NCI-H2081 (cell line): ENCODE measurements around the gene KHDC3L.

Experiments
- DNase-seq, 2 experiments: peaks; one replicate each; lab custom pipeline; 2025; lab: John Stamatoyannopoulos, UW

Gene KHDC3L, protein sequence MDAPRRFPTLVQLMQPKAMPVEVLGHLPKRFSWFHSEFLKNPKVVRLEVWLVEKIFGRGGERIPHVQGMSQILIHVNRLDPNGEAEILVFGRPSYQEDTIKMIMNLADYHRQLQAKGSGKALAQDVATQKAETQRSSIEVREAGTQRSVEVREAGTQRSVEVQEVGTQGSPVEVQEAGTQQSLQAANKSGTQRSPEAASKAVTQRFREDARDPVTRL

DNA sequence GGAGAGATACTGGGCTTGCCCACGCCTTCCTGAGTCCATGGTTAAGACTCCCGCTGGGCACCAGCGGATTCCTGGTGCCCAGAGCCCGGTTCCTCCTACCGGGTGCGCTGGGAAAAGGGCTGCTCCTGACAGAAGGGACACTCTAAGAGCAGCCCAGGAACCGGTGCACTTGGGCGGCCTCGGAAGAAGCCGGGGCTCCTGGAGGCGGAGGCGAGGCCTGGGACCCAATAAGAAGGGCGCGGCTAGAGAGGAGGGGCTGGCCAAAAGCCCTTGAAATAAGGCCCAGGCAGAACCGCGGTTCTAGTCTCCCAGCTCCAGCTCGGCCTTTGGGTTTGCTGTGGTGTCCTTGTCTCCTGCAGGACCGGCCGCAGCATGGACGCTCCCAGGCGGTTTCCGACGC lies at the start of gene KHDC3L:
Gene KHDC3L, plus strand, starts transcription at position 301 of the 400 bp plus-strand sequence. Its CDS starts 72 bp downstream, at position 373.
- no peak for DNase-seq

DNA sequence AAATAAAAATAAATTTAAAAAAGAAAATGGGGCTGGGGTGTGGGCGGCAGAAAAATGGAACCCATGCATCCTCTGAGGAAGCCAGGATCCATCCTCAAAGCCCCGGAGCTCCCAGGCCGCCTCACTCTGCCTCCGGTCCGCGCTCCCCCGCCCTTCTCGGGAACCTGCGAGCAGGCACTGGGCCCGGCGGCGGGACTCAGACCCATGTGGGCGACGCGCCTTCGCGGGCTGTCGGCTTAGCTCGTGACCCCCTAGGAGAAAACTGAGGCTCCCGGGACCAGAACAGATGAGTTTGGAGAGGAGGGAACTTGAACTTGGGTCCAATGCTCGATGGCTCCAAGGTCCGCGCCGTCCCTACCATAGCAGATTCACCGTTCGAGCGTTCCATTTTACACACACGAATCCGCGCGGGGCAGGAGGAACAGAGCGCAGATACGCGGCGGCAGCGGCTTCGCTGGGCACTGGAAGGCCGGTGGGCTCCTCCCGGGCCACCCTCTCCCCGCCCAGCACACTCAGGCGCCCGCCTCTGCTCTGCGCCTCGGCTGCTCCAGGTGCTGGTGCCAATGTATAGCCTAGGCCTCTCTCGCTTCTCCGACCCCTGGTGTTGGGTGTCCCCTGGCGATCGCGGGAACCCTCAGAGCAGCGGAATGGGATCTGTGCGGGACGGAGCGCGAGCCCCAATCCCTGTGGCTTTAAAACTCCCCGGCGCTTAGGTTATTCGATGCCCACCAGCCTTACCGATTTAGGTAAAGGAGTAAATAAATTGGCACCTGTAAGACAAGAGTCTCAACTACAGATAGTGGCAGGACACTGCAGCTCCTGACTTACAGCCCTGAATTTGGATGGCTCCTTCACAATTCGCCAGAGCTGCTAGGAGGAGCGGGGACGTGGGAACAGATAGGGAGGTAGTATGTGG lies 47.6 kb upstream of the KHDC3L start:
- no peak for DNase-seq

DNA sequence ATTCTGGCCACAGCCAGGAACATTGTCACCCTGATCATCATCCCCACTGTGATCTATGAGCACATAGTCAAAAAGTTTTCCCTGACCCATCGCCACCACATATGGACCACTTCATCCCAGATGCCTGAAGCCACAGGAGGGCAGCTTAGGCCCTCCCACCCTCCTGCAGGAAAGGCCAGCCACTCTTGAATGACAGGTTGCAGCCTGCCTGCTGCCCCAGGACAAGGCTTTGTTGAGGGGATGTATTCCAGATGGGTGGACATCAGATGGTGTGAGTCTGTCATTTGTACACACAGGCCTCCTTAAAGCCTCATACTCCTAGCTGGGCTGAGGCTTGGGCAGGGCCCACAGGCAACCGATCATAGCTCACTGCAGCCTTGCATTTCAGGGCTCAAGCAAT lies 39.1 kb upstream of the KHDC3L start:
- no peak for DNase-seq

DNA sequence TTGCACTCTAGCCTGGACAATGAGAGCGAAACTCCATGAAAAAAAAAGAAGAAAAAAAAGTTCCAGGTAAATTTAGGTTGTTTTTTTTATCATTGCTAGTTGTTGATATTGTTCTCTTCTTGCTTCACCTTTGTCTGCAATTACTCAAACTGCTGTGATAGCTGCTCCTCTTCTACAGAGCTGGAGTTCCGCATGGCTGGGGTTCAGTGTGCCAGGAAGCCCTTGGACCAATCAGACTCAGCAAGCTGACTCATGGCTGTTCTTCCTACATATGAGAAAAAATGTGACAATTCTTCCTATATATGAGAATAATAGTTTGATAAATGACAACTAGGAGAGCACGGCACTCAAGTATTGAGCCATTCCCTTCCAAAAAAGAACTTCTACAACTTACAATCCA lies 36.8 kb upstream of the KHDC3L start:
- no peak for DNase-seq

DNA sequence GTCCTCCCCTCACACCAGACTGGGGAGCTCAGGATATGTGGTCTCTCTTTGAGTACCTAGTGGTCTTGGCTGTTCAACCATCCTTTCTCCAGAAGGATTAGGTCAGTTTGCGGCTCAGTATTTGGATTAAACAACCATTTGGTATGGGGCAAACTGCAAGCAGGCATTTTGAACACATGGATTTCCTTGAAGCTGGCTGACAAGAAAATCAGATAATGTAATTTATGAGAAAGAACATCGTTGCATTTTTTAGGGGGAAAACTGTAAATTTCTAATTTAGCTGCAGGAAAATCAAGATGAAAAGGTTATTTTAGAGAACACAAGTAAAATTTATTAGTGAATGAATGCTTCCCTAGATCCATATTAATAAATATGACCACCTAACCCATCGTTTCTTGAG lies 33.7 kb upstream of the KHDC3L start:
- no peak for DNase-seq

DNA sequence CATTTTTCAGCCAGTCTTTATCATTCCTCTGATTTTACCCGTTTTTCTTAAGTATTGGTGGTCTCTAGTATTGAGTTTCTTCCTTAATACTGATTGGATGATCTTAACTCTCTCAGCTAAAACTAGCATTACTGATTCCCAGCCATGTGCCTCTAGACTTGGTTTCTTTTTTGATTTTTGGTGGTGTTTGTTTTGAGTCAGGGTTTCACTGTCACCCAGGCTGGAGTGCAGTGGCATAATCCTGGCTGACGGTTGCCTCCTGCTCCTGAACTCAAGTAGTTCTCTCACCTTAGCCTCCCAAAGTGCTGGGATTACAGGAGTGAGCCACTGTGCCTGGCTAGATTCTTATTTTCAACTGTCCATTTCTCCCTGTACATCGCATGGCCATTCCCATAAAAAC lies 33.3 kb upstream of the KHDC3L start:
- no peak for DNase-seq

DNA sequence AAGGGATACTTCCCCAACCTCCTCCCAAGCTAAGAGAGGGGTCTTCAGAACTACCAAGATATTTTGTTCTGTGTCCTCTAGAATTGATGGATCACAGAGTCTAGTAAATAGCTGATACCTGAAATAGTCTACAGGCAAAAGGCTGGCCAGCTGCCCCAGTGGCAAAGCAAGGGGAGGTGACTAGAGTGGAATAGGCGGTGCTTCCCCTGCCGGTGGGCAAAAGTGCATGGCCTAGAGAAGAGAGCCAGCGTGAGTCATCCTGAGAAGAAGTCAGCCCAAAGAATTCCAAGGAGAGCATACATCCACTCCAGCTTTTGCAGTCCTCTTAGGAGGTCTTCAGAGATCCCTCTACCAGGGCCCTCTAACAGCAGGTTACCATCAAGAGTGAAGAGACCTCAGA lies 23.1 kb upstream of the KHDC3L start:
- no peak for DNase-seq

DNA sequence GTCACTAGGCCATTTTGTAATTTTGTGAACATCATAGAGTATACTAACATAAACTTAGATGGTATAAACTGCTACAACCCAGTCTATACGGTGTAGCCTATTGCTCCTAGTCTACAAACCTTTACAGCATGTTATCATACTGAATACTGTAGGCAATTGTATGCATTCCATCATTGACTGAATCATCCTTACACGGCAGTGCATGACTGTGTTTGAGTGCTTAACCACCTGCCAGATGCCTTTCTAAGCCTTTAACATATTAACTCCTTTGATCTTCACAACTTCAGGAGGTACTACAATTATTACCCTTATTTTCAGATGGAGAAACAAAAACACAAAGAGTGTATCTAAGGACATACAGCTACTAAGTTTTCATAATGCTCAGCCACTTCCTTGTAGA lies 22.4 kb upstream of the KHDC3L start:
- DNase-seq: no peak

DNA sequence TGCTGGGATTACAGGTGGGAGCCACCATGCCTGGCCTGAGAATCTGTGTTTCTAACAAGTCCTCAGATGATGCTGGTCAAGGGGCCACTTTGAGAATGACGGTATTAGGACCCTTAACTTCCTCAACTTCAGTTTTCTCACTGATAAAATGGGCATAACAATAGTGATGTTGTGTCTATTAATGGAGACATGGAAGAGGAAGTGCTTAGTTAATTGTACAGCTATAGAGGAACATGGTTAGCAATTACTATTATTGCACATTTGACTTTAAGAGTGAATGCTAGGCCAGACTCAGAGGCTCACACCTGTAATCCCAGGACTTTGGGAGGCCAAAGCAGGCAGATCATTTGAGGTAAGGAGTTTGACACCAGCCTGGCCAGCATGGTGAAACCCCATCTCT lies 21.1 kb upstream of the KHDC3L start:
- DNase-seq: no peak

DNA sequence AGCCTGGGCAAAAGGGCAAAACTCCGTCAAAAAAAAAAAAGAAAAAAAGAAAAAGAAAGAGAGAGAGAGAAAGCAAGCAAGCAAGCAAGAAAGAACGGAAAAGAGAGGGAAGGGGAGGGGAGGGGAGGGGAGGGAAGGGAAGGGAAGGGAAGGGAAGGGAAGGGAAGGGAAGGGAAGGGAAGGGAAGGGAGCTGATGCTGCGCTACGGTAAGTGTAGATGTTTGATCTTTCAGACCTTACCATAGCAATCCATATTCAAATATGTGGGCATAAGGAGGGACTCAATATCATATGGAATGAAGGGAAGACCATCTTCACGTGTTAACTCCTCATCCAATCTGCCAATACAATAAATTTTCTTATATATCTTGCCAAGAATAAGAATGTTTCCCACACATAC lies 20.3 kb upstream of the KHDC3L start:
- no peak for DNase-seq

DNA sequence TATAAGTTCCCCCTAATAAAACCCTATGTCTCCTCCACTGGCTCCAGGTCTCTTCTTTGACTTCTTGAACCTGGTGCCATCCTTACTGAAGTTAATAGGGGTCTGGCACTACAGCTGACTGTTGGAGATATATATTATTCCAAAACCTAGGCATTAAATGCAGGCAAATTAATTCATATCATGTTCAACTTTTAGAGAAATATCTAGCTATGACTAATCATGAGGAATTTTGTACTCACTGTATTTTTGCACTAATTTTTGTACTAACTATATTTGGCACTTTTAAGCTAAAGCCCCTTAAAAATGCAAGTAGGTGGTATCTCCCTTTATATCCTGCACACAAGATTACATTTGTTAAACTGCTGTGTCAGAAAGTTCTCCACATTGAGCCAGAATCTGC lies 19.3 kb upstream of the KHDC3L start:
- DNase-seq: no peak

DNA sequence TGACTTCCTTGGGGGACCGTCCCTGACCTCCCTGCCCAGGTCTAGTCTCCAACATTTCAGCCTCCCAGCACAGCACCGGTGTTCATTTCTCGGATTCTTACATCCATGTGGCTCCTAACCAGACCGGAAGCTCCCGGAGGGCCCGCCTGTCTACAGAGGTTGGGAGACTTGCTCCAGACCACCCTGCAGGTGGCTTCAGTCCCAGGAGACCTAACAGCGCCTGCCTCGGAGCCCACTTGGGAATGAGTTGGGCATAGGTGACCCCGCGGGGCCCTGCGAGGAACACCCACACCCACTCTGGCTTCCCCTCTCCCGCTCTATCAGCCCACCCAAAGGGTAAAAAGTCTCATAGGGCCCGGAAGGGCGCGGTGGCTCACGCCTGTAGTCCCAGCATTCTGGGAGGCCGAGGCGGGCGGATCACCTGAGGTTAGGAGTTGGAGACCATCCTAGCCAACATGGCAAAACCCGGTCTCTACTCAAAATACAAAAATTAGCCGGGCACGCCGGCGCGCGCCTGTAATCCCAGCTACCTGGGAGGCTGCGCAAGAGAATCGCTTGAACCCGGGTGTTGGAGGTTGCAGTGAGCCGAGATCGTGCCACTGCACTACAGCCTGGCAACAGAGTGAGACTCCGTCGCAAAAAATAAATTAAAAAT lies 13.8 kb upstream of the KHDC3L start:
- DNase-seq: no peak

DNA sequence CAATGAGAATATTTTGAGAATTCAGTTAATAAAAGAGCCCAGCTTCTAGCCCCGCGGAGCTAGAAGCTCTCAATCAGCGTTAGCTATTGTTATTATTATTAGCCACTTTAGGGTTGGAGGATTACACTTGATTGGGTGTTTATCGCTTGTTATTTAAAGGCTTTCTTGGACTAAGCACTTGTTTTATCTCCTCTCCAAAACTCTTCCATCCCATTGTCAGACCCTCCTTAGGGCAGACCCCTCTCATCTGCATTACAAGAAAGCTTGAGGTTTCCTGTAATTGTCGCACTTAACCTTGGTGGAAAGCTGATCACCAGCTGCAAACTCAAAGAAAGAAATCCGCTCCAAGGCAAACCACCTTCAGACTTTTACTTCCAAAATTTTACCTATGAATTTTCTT lies 13.1 kb upstream of the KHDC3L start:
- no peak for DNase-seq

DNA sequence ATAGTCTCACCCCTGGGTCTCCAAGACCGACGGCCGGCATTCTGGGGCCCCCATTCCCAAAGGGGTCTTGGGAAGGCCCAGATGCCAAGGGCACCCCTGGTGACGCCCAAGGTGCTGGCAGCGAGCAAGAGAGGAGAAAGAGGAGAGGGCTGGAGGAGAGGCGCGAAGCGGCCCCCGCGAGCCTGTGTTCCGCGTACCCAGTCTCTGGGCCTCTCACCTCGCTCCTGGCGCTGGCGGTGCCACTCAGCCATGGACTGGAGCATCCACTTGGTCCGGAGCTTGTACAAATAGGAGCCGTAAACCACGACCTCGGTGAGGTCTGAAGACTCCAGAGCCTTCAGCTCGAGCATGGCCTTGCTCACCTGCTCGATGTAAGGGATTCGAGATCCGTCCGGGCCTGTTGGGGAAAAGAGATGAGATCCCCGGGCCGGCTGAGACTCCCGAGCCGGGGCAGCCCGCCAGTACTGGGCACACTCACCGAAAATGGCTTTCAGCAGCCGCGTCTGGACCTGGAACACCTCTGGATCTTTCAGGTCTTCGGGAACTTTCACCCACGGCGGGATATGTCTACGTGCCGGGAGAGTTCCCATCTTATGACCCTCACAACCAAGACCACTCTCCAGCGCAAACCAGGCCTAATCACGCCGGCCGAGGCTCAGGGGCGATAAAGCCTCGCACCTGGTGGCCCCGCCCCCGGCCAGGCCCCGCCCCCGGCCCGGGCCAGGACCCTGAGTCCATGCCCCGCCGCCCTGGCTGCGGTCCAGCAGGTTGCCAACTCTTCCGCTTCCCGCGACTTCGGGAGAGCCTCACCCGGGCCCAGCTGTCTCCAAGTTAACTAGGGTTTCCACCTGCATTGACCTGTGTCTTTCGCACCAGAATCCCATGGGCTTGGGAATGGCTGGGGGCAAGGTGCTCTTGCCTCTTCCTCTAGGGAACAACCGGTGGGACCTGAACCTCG lies 8.5 kb upstream of the KHDC3L start, which contains the start of gene DPPA5:
Gene DPPA5, minus strand, starts transcription at position 641 of the 958 bp plus-strand sequence. Its CDS starts 51 bp downstream, at position 590.
- no peak for DNase-seq

DNA sequence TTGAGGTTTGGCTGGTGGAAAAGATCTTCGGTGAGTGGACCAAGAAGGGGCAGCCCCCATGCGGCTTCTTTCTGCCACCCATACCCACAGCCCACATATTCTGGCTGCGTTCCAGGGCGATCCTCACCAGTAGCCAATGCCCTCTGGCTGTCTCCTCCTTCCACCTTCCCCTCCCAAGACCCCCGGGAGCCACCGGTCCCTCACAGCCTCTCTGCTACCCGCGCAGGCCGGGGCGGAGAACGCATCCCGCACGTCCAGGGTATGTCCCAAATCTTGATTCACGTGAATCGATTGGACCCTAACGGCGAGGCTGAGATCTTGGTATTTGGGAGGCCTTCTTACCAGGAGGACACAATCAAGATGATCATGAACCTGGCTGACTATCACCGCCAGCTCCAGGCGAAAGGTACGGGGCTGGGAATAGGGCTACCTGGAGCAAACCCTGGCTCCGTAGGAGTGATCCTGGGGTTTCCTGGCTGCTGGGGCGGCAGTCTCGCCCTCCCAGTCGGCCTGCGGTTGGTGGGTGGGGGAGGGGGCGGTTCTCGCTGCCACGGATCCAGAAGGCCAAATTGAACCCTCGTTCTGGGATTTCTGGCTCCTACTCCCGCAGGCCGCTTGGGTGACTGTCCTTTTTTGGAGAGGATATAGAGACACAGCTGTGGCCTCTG lies 545 bp downstream of the KHDC3L start:
- DNase-seq: no peak

DNA sequence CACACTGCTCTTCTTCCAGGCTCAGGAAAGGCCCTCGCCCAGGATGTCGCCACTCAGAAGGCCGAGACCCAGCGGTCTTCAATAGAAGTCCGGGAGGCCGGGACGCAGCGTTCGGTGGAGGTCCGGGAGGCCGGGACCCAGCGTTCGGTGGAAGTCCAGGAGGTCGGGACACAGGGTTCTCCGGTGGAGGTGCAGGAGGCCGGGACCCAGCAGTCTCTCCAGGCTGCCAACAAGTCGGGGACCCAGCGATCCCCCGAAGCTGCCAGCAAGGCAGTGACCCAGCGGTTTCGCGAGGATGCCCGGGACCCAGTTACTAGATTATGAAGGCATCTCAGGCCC lies 1.0 kb downstream of the KHDC3L start:
- DNase-seq: no peak

DNA sequence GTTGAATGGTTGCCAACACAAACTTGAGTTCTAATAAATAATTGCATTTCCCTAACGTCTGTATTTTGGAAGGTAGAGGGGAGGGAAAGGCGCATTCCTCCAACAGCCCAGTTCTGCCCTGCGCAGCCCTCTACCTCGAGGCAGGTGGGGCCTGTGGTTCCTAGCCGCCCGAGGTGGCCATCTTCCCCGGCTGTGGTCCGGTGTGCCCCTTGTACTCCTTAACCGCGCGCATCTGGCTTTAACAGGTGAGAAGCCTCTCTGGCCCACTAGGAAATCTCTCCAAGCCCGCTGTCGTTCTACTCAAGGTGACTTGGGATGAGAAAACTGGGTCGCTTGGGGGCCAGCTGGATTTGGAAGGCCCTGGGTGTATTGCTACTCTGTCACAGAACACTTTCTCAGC lies 1.7 kb downstream of the KHDC3L start:
- no peak for DNase-seq

DNA sequence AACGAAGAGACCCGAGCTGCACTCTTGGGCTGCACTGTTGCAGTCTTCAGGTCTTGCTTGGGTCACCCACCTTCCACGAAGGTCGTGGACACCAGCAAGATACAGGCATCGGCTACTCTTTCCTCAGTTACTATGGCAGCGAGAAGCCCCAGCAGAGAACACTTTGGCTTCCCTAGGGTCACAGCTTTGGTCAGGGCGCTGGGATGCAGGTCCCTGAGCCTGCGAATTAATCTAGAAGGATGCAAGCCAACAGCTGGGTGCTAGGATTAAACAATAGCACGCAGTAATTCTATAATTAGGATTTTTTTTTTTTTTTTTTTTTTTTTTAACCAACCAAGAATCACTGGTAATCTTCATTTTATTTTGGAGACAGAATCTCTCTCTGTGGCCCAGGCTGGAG lies 2.1 kb downstream of the KHDC3L start:
- no peak for DNase-seq

DNA sequence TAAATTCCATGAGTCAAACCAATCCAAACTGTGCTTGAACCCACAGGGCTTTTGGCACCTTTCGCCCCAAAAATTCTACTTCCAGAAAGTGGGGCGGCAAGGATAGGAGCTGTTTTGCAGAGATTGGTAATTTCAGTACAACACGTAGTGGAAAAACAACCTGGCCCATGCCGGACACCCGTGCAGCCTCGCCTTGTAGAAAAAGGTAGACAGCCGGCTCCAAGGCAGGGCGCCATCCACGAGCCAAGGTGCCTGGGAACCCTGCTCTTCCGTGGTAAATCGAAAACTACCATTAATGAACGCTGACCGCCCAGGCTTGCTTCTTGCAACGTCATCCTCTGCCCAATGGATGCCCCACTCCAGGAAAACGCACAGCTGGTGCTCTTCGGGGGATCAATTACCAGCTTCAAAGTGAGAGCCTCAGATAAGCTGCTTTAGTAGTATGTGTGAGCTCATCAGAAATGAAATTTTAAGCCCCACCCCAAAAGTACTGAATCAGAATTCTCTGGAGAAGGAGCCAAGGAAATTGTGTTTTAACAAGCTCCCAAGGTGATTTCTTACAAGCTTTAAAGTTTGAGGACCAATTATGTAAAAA lies 5.4 kb downstream of the KHDC3L start:
- no peak for DNase-seq

DNA sequence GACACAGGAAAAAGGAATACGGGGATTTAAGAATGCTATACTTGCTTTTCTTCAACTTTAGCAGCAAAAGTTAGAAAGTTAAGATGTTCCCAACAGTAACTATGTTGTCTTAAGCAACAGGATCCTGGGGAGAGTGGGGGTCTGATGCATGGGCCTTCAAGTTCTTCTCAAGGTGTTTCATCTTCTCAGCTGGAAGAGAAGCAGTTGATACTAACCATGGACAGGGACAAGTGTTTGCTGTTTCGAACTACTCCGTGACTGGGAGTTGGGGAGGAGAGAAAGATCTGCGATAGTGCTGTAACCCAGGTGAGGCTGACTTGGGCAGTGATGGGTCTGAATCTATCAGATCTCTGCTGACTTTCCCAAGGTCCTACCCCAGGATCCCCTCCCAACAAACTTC lies 6.2 kb downstream of the KHDC3L start:
- DNase-seq: no peak

DNA sequence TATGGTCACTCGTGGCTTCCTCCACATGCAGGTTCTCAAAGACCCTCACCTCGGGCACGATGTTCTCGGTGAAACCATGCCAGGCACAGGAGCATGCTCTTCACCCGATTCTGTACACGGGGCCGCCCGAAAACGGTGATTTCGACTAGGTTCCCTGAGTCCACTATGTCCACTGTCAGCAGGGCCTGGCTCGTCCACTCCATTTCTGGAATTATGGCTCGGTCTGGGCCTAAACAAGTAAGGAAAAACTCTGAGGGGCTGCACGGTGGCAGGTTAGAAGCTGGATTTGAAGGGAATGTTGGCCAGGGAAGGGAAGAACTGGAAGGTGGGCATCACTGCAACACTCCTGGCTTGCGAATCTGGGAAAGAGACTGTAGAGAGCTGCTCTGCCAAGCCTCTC lies 6.7 kb downstream of the KHDC3L start:
- no peak for DNase-seq
